HG02970 (cell line): ENCODE data around the gene KCNH4.
"Not testable (repeated sequence)": the region's sequence is repeated elsewhere in the genome, so short reads cannot be mapped to it uniquely, and the experiment has no call there.

ENCODE experiments used
- ATAC-seq: cut with Tn5 transposase; IDR thresholded peaks from one replicate; pipeline ENCODE4 v1.9.1; 2021; ENCODE audit warnings: mild to moderate bottlenecking, moderate library complexity, moderate number of reproducible peaks; ENCODE audit not compliant: unreplicated experiment, low FRiP score

KCNH4 gene

DNA sequence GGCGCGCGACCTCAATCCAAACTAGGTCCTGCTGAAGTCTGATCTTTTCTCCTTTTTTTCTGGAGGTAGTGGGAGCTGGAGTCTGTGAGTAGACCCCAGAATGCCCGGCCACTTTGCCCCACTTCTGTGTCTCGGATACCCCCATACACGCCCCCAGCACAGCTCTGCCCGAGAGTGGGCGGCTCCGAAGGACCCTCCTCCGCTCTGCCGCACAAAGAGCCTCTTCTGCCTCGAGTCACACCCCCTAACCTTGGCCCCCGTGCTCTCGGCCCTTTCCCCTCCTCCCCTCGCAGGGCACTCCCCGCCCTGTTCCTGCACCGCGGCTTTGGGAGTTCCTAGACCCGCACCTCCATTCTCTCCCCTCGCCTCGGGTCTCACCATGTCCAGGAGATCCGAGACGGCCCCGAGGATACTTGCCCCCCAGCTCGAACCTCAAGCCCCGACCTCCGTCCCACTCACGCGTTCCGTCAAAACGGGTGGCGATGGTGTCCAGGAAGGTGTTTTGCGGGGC, 476 bp downstream of the KCNH4 start:
- ATAC-seq: no peak

DNA sequence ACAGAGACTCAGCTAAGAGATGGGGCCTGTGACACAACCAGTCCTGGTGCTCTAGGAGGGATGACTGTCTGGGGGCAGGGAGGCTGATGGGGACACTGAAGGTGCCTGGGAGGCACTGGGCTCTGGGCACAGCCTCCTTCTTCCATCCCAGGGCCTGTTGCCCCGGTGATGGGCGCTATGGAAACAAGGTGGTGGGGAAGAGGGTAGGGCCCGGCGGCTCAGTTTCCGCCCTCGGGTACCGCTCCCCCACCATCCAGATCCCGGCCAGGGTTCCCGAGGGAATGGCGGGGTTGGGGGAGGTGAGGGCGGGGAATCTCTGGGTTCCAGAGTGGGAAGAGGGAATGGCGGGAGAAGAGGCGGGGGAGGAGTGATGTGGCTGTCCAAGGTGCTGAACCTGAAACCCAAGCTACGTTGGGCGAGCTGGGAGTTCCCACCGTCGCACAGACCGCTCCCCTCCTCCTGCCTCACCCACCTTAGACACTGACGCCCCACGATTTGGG, 981 bp downstream of the KCNH4 start:
- no peak for ATAC-seq

DNA sequence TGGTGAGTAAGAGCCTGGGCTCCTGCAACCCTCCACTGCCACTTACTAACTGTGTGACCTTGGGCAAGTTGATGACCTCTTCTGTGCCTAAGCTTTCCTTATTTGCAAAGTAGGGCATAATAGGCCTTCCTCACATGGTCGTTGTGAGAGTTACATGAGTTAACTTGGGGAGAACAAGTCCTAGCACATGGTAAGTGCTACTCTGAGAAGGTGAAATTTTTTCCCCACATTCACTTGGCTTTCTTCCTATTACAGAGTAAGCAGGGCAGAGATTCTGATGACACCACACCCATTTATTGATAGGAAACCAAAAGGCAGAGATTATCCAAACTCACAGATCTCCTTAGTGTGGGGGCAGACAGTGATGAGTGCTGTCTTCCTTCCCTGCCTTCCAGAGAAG, 1.6 kb downstream of the KCNH4 start:
- no peak for ATAC-seq

DNA sequence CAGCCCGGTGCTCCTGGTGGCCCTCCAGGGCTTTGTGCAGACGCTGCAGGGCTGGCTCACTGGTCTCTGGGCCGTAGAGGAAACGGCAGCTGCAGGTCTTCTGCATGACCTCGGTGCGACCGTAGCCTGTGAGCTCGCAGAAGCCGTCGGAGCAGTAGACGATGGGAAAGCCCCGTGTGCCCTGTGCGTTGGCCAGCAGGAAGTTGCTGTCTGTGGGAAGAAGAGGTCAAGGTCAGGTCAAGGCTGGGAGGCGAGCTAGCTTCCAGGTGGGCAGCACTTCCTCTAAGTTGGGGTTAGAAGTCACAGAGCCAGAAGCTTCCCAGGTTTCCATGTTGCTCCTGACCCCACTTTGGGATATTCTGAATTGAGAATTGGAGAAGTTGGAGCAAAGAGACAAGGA, 2.1 kb downstream of the KCNH4 start:
- ATAC-seq: no peak

DNA sequence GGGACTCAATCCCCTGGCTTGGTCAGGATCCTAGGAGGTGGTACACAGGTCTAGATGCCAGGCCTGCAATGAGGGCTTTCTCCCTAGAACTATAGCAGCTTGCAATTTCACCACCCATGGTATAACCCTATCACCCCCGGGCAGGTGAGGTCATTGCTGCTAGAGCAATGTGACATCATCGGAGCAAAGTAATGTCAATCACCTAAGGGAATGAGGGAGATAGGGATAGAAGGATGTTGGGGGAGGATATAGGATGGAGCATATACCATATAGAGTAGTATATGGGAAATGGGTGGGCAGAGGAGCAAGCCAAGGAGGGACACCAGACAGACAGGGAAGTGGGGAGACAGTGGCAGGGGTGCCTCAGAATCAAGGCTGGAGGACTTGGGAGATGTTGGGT, 3.3 kb downstream of the KCNH4 start:
- no peak for ATAC-seq

DNA sequence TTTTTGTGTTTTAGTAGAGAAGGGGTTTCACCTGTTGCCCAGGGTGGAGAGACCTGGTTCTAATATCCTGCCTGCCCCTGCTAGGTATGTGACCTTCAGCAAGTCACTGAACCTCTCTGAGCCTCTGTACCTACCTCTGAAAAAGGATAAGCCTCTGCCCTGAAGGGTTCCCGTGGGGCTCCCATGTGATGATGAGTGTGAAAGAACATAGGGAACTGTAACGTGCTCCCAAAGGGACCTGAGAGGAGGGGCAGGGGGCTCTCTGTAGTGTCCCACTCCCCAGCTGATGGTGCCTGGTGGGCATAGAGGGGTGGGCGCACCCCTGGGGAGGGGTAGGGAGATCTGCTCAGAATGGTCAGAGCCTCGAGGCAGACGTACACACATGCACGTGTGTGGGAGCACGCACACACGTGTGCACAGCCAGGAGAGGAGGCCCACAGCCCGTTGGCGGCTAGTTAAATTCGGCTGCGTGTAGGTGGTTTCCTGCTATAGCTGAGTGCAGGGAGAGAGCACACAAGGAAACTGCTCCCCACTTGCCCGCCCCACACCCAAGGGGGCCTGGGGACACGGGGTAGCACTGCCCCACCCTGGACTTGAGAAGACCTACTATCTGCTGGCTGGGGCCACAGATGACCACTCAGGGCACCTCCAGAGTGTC, 6.7 kb downstream of the KCNH4 start:
- ATAC-seq: no peak

DNA sequence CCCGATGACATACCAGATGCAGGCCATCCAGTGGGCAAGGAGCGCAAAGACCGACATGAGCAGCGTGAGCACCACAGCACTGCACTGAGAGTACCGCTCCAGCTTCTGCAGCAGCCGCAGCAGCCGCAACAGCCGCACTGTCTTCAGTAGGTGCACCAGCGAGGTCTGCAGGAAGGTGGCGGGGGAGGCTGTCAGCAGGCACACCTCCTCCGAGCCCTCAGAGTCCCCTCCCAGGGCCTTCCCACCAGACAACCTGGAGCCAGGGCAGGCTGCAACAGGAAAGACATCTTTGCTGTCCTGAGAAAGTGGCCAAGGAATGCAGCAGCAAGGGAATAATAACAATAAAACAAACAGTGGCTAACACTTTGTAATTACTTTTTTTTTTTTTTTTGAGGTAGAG, 9.1 kb downstream of the KCNH4 start:
- ATAC-seq: no peak

DNA sequence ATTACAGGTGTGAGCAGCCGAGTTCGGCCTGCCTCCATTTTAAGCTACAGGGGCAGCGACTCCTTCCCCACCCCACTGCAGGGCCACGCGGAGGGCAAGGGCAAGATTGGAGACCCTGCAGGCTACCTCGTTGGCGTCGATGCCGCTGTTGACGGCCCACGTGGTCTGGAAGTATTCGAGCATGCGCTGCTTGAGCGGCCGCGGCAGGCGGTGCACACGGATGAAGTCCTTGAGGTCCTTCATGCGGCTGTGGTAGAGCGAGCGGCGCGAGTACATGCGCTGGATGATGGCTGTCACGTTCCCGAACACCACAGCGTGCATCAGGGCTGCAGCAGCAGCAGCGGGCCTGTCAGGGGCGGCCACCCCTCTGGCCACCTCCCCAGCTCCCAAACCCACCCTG, 11.6 kb downstream of the KCNH4 start:
- no peak for ATAC-seq

DNA sequence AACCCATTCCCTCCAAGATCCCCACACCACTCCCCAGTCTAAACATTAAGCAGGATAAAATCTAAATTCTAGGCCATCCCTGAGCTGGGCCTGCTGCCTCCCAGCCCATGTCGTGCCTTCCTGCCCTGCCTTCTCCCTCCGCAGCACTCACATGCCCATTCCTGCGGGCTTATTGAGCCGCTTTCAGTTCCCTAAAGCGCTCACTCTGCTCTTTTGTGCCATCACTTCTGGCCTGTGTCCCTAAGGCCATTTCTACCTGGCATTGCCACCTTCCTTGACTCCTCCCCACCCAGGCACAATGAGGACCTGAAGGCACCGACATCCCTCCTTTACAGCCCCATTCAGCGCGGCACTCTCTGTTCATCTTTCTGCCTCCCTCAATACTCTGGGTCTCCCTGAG, 13.1 kb downstream of the KCNH4 start:
- no peak for ATAC-seq

DNA sequence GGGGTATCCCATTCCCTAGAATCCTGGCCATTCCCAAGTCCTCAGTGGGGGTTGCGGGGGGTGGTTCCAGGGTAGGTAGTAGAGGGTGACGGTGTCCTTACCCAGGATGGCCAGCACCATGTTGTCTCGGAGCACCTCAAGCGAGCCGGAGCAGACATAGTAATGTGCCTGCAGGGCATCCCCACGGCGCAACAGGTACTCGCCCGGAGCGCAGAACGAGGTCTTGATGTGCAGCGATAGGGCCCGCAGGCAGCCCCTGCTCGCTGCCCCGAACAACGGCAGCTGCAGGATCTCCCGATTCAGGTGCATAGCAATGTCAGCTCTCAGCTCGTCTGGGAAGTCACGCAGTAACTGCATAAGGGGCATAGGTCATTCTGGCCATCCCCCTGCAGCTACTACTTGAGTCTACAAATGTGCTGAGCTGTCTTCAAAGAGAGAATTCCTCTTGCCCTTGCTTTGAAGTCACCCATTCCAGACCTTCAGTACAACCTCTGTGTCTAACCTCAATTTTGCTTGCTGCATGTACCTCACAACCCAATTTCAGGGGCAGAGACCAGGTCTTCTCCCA, 14.7 kb downstream of the KCNH4 start:
- ATAC-seq: no peak

DNA sequence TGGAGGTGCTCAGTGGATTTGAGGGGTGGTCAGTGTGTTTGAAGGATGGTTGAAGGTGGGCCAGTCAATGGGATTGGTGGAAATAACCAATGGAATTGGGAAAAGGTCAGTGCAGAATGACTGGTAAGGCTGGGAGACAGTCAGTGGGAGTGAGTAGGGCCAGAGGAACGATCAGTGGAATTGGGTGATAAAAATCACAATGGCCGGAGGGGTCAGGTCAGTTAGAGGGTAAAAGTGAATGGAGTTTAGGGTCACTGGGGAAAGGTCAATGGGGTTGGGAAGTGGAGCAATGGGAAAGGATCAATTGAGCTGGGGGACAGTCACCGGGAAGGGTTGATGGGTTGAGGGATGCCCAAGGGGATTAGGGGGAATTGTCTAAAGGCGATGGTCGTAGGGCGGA, 15.2 kb downstream of the KCNH4 start:
- ATAC-seq: no peak

DNA sequence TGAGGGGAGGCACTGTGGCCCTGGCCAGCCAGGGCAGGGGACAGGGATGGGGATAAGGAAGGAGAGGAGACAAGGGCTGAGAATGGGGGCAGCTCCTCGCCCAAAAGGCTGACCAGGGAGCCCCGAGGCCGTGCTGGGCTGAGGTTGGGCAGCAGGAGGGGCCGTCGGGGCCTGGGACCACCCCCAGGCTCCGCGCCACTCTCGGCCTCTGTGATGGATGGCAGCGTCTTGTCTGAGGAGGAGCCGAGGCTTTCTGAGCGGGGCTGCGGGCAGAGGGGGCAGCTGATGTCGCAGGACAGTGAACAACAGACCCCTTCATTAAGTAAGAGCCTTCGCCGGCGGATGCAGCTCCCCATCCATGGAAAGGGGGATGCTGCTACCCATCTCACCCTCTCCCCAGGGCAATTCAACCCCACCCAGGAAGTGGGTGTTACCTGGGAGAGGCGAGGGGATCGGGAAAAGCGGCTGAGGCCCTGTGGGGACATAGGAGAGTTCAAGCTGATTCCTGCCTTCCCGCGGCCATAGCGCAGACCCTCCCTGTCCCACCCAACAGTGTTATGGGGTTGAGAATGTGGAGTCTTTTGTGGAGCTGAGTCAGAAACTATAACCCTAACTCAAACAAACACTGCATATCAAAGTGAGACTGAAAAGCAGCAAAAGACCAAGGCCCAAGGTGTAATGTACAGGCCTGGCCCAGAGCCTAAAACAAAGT, 17.1 kb downstream of the KCNH4 start:
- no peak for ATAC-seq

DNA sequence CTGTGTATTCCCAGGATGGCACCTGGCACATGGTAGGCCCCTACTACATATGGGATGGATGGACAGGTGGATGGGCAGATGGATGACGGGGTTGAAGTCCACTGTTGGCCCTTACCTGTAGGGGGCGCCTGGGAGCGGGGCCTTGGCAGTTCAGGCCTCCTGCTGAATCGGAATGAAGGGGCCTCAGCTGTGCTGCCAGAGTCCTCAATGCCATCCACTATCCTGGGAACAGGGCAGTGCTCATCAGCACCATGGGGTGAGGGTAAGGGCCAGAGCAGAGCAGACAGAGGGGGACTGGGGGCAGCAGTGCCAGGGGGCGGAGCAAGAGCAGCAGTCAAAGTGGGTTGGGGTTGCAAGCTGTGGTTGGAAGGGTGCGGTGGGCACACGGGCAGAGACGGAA, 17.8 kb downstream of the KCNH4 start:
- ATAC-seq: no peak

DNA sequence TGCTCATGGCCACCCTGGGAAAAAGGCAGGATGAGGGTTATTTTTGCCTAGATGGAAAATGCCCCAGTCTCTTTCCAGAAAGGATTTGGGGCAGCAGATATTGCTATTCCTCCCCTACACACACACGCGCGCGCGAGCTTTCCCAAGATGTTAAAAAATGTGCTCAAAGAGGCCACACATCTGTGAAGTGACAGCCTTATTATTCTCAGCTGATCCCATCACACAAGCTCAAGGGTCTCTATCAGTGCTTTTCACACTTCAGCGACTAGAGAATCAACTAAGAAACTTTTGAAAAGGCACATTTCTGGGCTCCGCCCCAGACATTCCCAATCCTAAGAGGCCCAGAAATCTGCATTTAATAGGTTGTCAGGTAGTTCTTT, 20.4 kb downstream of the KCNH4 start:
- ATAC-seq: no peak

DNA sequence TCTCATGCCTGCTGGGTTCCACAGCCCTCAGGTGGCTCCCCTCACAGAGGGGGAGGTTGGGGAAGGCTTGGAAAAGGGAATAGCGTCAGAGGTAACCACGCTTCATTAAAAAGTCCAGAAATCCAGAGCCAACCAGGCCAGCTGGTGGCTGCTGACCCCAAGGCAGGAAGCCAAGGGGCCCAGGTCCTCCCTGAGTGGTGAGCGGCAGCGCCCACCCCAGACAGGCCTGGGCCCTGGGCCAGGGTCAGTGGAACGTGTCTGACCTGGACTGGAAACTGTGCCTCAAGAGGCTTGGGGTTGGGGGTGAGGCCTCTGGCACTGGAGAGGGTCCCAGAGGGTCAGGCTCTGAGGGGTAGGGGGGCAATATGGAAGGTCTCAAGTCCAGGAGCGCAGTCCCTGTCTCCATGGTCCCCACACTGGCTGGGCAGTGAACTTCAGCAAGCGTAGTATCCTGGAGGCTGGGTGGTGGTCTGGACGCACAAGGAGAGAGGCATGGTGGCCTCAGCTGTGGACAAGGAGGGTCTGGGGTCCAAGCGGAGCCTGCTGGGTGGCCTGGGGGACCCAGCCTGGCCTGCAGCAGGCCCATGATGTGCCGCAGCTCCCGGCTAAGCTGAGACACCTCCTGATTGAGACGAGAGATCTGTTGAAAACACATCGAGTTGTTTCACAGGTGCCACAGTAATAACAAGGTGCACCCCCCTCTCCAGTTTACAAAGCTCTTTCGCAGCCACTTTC, 21.0 kb downstream of the KCNH4 start:
- no peak for ATAC-seq

DNA sequence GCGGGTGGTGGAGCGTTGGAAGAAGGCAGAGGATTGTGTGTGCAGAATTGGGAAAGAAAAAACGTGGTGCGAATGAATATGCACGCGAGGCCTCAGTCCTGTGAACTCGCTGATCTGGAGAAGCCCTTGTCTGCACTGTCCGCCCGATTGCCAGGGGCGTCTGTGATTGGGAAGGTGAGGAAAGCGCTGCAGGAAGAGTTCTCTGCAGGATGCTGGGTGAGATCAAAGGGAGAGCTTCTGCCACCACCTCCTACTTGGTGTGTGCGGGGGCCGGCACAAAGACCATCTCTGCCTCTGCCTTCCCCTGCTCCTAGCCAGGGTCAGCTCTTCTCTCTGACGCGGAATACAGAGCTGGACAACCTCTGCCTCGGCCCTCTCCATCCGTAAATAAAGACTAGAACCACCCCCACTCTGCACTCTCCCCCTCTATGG, 25.3 kb downstream of the KCNH4 start:
- no peak for ATAC-seq

DNA sequence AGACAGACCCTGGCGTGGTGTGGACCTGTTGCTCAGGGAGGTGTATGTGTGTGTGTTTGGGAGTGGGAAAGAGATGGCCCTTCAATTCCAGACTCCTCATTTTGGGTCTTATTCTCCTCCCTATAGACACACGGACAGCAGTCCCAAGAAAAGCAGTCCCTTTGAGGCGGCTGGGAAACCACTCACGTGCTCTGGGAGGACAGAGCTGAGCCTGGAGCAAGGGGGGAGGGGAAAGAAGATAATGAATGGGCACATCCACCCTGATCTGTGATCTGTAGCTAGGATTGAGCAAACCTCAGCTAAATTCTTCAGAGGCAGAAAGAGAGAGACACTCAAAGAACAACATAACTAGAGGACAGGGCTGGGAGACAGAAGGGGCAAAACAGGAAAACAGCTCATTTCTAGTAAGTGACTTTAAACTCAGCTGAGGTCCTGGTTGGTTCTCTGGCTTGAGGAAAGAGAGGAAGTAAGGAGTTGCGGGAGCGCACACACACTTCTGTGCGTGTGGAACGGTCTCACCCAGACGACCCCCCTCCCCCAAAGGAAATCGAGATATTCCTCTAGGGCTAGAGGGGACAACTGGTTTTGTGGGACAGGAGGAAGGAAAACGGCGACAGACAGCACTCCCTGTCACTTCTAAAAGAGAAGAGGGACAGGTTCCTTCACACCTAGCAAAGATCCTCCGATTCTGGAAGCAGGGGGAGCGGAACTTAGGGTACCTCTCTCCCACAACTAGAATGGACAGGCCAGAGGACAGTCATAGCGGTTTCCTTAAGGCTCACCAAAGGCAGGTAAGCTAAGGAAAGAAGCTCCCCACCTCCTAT, 26.8 kb downstream of the KCNH4 start:
- ATAC-seq: no peak

DNA sequence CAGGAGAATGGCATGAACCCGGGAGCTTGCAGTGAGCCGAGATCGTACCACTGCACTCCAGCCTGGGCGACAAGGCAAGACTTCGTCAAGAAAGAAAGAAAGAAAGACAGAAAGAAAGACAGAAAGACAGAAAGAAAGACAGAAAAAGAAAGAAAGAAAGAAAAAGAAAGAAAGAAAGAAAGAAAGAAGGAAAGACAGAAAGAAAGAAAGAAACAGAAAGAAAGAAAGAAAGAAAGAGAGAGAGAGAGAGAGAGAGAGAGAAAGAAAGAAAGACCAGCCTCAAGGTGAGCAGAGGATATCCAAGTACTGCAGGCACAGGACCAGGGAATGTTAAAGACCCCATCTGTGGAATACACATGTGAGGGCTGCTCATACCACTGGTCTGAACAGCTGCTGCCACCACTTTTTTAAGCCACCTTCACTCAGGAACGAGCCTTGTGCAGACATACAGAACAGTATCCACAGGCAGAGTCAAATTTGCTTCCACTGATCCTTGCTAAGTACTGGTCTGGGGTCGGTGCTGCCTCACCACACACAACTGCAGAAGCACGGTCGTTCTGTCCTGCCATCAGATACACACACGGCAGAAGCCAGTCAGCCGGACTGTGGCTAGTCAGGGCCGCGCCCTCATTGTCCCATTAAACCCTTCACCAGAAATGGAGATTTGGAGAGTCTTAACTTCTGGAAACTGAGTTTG, 33.9 kb downstream of the KCNH4 start:
- ATAC-seq: no peak

DNA sequence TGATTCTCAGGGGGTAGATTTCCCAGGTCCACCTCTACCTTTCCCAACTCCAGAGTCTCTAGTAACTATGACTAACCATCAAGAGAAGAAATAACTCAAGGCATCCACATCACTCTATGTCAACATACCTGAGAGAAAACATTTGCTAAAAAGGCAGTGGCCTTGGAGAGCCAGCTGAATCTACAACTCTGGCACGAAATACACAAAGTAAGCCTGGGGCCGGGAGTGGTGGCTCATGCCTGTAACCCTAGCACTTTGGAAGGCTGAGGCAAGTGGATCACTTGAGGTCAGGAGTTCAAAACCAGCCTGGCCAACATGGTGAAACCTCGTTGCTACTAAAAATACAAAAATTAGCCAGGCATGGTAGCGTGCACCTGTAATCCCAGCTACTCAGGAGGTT, 37.8 kb downstream of the KCNH4 start:
- ATAC-seq: not testable (repeated sequence)
